Ramos (cell line): ENCODE results near the gene HIP1R.
"Not testable (repeated sequence)": the region's sequence is repeated elsewhere in the genome, so short reads cannot be mapped to it uniquely, and the experiment has no call there.

Experiments
- in situ Hi-C: fragments of 300-500 bp; cut with MboI; formaldehyde crosslinking; loops from one replicate; pipeline ENCODE4 v1.14.3; 2022; ENCODE audit warnings: low sequenced_read_pairs; ENCODE audit not compliant: unreplicated experiment

Gene HIP1R

DNA sequence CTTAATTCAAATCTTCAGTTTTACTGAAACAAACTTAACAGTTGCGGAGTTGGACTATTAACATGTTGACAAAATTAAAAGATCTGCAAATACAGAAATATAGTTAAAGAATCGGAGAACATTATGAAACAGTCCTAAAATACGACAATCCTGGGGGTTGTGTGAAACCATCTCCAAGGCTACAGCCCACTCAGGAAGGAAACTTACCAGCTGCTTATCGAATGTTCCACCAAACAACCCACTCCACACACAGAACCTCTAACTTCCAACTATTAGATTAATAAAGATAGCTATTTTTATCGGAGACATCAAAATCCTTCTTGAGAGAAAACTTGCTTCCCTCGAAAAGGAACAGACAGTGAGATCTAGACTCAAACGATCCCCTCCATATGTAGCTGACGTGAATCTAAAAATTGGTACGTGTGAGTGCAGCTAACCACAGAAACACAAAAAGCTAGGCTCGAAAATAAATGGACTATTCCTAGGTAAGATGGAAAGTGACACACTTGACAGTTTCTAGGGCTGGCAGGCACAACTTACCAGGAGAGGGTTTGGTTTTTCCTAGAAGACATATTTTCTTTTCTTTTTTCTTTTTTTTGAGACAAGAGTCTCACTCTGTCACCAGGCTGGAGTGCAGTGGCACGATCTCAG lies 47.8 kb downstream of the HIP1R start:
- in situ Hi-C loops = loop anchor here (5.0 kb wide), 1 partner anchor 59 kb away; no protein-coding TSS in a partner anchor

DNA sequence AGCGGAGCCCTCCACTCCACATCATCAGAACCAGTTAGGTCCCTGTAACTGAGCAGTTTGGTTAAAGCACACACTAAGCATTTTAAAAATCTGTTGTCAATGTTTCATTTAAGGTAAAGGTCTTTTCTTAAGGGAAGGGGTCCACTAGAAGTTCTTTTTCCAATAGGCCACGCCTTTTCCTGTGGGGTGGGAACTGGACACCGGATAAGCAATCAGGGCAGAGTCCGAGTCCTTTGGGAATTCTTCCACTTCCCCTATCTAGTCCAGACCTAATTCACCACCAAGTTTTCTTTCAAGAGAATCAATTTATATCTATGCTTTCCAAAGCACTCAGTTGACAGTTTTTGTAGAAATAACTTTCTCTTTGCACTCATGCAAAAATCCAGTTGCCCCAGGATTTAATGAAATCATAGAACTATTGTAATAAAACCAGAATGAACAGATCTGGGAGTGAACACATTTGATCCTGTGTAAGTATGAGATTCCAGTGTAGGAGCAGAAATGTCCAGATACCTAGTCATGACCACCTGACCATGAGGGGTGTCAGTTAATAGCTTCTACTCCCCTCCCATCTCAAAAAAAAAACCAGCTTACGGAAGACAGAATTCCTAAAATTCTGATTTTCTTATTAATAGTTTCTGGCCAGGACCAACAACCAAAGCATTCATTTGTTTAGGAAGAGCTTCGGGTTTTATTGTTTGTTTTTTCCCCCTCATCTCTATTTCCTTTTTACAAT lies 49.0 kb downstream of the HIP1R start:
- in situ Hi-C loops = loop anchor here (5.0 kb wide), 1 partner anchor 58 kb away; no protein-coding TSS in a partner anchor

DNA sequence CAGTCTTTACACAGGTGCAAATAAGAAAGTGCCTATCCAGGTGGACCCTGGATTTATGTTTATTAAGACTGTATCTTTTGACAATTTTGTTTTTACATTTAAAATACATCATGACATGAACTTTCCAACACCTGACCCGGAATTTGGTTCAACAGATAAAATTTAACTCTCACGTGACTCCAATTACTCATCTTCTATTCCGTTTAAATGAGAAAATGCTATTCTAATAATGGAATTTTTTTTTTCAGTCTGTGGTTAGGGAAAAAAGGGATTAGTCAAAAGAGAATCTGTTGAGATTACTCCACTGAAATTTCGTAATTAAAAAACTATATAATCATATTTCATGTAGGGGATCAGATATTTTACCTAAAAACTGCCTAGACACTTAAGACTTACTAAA lies 49.6 kb downstream of the HIP1R start:
- in situ Hi-C loops = loop anchor here (5.0 kb wide), 1 partner anchor 57 kb away; no protein-coding TSS in a partner anchor

DNA sequence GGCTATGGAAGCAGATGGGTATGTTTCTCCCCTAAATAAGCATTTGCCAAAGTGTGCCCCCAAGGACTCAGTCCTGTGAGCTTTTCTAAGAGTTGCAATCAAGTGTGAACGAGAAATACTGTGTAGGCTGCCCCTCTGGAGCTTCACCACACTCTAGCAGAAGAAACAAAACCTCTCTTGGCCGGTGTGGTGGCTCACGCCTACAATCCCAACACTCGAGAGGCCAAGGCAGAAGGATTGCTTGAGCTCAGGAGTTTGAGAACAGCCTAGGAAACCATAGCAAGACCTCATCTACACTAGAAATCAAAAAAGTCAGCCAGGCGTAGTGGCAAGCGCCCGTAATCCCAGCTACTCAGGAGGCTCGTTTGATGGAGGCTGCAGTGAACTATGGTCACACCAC lies 50.9 kb downstream of the HIP1R start:
- in situ Hi-C loops = no loop called here

DNA sequence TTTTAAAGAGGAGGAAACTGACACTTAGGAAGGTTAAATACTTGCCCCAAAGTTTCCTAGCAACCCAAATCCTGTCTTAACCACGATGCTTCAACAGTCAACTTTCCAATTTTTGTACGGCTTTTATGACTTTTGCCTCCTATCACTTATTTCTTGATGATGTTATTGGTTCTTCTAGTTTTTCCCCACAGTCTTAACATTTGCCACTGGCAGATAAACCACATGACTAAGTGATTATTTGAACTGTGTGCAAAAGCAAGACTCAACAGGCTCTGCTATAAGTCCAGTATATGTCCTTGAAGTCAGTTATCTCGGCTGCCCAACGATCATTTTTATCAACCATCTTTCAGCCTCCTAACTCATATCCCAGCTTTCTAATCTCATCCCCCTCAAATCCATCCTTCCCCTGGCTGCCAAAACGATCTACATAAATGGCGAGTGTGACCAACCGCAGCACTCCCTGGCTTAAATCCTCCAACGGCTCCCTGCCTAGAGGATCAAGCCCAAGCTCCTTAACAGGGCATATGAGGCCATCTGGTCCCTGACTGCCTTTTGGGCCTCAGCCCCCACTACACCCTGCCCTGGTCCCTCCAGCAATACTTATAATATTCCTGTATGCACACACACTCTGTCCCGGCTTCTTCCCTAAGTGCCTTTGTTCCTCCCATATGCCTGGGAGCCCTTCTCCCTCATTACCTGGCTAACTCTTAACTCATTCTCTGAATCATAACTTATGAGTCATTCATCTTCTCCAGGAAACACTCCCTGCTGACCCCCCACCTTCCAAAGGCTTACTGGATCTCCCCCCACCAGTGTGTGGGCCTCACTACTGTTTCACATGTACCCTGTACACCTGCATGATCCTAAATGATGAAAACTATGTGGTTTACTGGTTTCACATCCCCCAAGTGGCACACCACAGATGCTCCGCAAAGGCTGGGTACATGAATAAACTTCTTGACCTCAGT lies 51.9 kb downstream of the HIP1R start:
- in situ Hi-C loops = no loop called here

DNA sequence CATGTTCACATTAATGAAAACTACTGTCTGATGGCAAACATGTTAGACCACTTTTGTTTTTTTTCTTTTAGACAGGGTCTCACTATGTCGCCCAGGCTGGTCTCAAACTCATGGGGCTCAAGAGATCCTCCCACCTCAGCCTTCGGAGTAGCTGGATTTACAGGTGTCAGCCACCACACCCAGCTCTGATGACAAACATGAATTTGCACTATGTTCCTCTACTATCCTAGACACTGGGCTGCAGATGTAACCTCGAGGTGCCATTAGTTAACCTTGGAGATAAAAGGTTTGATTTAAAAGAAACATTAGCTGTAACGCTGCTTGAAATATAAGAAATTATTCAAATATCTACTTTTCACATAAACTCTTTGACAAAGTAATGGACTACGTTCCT lies 52.6 kb downstream of the HIP1R start:
- in situ Hi-C loops = no loop called here

DNA sequence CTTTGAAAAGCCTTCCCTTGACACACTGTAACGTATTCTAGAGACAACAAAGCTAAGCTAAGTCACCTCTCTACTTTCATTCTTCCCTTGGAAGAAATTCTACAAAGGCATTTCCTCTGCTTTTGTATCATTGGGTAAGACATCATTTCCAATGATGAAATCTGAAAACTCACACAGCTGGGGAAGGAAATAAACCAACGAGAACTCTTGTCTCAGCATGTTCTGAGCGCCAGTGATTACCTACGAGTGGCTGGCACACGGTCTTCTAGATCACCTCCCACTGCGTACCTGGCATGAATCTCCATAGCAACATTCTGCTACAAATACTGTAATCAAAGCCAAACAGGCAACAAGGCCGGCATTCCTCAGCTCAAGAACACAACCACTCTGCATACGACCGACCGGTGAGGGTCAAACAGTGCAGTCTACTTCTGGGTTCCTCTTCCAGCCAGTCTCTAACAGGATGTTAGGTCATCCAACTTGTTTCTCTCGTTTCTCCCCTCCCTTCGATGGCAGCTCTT lies 53.0 kb downstream of the HIP1R start:
- in situ Hi-C loops = no loop called here

DNA sequence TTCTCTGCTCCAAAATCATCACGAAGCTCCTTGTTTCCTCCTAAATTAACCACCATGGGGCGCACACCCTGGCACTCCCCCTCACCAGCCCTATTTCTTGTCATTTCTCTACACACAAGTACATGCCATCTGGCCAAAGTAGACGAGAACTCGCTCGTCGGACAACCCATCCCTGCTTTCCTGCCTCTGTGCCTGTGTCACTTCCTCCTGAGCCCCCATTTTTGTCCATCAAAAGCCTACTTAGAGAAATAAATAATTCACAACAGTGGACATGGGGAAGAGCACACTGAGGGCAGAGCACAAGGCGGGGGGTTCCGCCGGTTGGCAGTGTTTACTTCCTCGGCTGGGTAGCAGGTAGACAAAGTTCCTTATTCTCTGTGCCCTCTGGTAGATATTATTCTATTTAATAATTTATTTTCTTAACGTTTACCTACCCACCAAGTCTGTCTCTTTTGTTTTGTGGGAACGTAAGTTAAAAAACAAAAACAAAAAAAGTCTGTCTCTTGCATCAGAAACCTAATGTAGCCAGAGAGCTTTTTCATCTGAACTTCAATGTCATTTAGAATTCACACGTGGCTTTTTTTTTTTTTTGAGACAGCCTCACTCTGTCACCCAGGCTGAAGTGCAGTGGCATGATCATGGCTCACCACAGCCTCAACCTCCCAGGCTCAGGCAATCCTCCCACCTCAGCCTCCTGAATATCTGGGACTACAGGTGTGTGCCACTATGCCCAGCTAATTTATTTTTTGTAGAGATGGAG lies 54.7 kb downstream of the HIP1R start:
- in situ Hi-C loops = no loop called here

DNA sequence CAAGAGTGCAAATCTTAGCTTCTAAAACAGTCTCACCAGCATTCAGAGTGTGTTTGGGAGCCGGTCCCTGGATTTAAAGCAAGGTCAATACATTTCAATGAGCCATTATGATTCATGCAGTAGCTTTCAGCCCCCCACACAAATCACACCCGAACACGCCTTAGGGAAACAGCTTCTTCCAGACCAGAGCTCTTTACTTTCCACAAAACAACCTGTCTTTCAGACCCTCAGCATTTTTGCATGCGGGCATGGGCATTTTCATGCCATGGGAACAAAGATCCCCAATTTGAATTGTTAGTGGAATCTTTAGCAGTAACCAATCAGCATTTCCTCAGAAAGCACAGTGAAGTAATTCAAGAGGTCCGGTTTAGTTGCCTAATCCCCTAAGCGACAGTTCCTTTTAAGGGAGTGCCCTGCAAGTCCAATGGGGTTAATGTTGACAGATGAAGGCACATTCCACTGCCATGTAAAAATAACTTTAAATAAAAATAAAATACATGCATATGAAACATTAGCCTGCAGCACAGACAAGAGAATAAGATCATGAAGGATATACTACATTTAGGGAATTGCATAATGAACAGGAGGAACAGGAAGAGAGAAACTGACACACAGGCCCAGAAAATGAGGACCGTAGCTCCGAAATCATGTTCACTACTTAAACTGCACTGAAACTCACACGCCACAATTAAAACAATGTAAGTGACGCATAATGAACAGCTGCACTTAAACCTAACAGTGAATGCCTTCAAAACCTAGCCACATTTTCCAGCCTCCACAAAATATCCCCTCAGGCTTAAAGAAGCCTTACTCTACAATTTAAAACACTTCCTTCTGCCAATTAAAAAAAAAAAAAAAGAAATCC lies 56.6 kb downstream of the HIP1R start:
- in situ Hi-C loops = no loop called here

DNA sequence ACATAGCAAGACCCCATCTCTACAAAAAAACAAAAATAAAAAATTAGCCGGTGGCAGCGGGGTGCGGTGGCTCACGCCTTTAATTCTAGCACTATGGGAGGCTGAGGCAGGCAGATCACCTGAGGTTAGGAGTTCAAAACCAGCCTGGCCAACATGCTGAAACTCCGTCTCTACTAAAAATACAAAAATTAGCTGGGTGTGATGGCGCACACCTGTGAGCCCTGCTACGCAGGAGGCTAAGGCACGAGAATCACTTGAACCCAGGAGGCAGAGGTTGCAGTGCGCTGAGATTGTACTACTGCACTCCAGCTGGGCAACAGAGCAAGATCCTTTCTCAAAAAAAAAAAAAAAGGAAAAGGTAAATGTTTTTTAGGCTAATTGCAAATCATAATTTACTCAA lies 57.5 kb downstream of the HIP1R start:
- in situ Hi-C loops = not testable (repeated sequence)

DNA sequence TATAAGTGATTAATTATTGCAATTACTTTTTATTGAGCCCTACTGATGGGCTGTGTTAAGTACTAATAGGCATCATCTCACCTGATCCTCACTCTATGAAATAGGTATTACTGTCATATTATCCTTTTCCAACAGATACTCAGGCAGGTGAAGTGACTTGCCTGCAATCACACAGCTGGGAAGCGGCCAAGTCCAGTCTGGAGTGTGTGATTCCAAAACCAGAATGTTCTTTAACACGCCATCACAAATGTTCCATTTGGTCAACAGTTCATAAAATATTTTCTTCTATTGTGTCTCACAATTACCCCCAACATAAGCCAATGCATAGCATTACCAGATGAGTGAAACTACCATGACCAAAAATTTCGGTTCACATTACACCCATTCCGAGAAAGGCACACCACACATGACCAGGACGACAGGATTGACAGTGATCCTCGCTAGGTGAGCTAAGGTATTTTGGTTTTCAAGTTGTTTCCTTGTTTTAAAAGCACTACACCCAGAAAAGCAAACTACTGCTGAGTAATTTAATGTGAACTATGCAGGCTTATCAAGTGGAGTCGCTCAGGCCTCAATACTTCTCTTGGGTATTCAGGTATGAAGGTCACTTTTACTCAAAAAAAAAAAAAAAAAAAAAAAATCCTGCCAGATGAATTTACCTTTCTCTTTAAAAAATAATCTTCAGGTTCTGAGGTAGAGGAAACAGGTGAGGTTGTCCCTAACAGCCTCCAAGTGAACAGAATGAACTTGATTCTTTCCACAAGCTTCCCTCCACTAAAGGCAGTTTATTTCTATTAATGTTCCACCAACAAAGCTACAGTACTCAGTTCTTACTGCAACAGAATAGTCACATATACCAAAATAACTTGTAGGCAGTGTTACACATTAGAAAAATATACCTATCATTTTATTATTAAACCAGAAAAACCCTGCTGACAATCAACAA lies 58.2 kb downstream of the HIP1R start:
- in situ Hi-C loops = no loop called here

DNA sequence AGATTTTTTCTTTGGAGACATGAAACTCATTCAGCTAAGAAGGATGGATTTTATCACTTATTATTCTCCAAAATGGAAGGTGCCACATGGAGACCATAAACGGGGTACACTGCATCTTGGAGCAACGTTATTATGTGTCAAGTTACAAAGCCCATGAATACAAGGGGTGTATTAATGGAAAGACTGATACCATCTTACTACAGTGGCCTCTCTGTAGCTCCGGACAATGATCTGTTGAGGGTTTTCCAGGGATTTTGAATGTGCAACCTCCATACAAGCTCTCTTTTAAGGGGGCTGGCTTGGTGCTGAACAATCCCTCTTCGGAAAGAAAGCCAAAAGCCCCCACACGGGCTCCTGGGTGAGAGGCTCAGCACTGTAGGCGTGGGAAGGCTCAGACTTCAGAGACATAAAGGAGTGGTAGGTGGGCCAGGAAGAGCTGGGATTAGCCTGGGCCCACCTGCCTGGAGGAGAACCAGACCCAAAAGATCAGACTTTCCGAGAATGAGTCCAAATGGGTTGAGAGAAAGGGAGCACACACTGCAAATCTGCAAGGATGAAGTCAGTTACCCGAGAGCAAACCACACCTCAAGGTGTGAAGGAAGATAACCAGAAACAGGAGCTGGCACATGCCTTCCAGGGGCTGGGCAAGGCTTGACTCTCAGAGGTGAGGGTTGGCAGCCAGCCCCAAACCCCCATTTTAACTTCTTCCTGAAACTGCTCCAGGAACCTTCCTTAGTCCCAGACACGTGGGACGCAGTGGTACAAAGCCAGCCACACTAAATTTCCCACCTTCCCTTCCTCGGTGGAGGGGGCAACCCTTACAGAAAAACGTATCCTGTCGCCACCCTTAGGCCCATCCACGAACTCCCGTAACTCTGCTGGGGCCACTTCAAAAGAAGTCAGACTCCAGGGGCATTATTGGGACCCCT lies 59.2 kb downstream of the HIP1R start:
- in situ Hi-C loops = no loop called here

DNA sequence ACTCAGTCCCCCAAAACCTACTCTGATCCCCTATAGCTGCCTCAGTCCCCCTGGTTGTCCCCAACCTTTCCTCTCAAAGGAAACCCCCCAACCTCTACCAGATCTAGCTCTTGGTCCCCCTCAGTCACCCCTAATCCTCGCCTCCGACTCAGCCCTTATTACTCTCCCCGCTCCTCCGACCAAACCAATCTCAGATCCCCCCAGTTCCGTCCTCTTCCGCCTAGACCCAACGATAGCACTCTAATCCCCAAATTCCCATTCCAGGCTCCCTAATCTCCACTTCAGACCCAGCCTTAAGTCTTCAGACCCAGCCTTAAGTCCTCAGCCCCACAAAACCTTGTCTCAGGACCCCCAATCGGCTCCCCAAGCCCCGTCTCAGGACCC lies 60.1 kb downstream of the HIP1R start:
- in situ Hi-C loops = no loop called here

DNA sequence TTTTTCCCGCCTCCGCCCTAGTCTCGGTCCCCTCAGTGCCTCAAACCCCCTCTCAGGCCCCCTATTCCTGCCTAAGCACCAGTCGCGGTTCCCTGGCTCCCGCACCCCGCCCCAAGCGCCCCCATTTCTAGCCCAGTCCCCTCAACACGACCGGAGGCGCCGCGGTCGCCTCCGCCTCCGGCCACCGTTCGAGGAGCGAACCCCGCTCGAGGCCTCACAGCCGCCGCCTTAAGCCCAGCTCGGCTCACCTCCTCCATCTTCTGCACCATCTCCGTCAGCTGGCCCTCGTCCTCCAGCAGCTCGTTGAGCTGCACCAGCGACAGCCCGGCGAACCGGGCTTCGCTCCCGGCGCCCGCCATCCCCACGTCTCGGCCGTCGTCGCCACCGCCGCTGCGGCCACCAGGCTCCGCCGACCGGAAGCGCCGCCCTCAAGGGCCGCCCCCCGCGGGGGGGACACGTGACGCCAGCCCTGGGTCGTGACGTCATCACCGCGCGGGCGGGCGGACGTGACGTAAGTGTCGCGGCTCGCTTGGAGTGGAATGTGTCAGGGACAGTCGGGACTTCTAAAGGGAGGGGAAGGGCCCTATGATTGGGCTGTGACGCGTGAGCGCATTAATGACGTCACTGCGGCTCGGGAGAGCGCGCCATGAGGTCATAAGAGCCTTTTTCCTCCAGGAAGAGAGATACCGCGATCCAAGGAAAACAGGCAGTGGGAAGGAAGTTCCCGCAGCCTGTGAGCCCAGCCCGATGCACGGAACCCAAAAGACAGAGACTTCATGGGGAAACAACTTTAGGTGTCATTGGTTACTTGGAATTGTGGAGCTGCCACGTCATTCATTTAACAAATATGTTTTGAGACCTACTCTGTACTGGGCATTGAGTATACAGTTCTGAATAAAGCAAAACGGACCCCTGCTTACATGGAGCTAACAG lies 60.7 kb downstream of the HIP1R start, which contains the start of gene VPS37B:
TSS of gene VPS37B (minus strand) at position 421 of the 933 bp plus-strand sequence. CDS start at position 359, 62 bp downstream.
- in situ Hi-C loops = no loop called here

DNA sequence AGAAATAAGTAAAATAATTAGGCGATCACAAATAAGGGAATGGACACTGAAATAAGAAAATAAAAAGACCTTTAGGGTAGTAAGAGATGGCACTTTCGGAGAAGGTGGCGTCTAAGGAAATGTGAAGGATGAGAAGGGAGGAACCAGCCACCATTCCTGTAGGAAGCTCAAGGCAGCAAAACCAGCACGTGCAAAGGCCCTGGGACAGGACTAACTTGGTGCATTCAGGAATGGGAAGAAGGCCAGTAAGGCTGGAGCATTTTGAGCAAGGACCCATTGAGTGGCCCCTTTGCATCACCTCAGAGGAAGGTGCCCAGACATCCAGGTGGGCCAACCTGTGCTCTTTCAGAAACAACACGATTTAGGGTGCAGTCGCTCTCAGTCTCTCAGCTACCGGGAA lies 61.4 kb downstream of the HIP1R start:
- in situ Hi-C loops = no loop called here

DNA sequence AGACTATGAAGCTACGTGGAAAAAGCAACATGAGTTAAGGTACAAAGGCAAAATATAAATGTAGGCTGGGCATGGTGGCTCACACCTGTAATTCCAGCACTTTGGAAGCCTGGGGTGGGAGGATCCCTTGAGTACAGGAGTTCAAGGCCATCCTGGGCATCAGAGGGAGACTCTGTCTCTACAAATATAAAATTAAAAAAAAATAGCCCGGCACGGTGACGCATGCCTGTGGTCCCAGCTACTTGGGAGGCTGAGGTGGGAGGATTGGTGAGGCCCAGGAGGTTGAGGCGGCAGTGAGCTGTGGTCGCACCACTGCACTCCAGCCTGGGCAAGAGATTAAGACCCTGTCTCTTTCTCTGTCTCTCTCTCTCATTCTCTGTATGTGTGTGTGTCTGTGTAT lies 64.6 kb downstream of the HIP1R start:
- in situ Hi-C loops = no loop called here
